Measurements from ENCODE around the gene LIPC. TPM values are rescaled to one million over a fixed set of nuclear protein-coding genes. Genes with fewer than 3 reads are reported as not detected.

LIPC gene
- total and polyA plus RNA-seq, 10 of the 15 experiments (the other 5 are each of a cell fraction or from before 2014, with no cell fraction given), result 0.06 to 0.31 (median 0.16) TPM; not detected in 1

GRCh38 chr15:58517252-58517681 is 85.5 kb downstream of the LIPC start:
- CTCF ChIA-PET, result interaction anchor here (0.7 to 1.9 kb wide), 8 partner anchors 12 to 247 kb away, joined by 3 to 8 read pairs (median 4); no protein-coding TSS in a partner anchor
- no peaks in the 10 kb centered on the region for H4K20me1 ChIP-seq (ENCODE audit: control insufficient read depth, insufficient read depth)
- no peaks in the 10 kb centered on the region for H3K27me3 ChIP-seq (replicated peaks in 1 of 2; ENCODE audit: control insufficient read depth in 2 of 2, insufficient read depth in 2 of 2, low read length in 1 of 2)
- no TSS peak for BruUV-seq (replicated peaks)
- H3K9ac ChIP-seq (ENCODE audit: control insufficient read depth, insufficient read depth, low read length), result peak overlapping the region; percentile 47
- H3K27ac ChIP-seq (ENCODE audit: control insufficient read depth, insufficient read depth), result peak overlapping the region; percentile 95
- RAD21 ChIA-PET (ENCODE audit: unreplicated experiment), result interaction anchor here (0.7 to 1.5 kb wide), 14 partner anchors 12 to 289 kb away, joined by 3 to 6 read pairs (median 4); partner anchors contain the start of gene MINDY2
- H3K4me1 ChIP-seq (ENCODE audit: control insufficient read depth, insufficient read depth, low read length), result peaks cover 59% of the 10 kb centered on the region
- ATAC-seq (peak; percentile 58), DNase-seq (ENCODE audit: low read depth, low spot score) (peak; percentile 32), FAIRE-seq (no peak)
- SMC1A ChIA-PET (ENCODE audit: uncharacterized antibody, unreplicated experiment), result interaction anchor here (0.7 to 3.4 kb wide), 16 partner anchors 10 to 289 kb away, joined by 3 to 20 read pairs (median 4); no protein-coding TSS in a partner anchor
- no peaks in the 10 kb centered on the region for H3K36me3 ChIP-seq (ENCODE audit: control insufficient read depth in 2 of 2, insufficient read depth in 2 of 2, low read length in 1 of 2)
- WGBS (ENCODE audit: insufficient coverage, insufficient replicate concordance, low lambda C conversion rate, missing lambda C conversion rate), result 74% methylated on average over 3 of the region's 3 CpGs
- peak overlapping the region; percentile 88 for H2AFZ ChIP-seq (ENCODE audit: control insufficient read depth, low read depth, low read length)
- POLR2A ChIA-PET, result interaction anchor here (1.0 to 1.2 kb wide), 3 partner anchors 40 to 185 kb away, joined by 3 to 5 read pairs (median 3); no protein-coding TSS in a partner anchor
- no peak overlapping the region for H3K4me3 ChIP-seq
- H3K9me3 ChIP-seq (replicated peaks; ENCODE audit: control insufficient read depth, insufficient read depth, low read length), result no peaks in the 10 kb centered on the region; the same call in none of the 3 replicates
- H3K4me2 ChIP-seq (ENCODE audit: control insufficient read depth, insufficient read depth), result peak overlapping the region; percentile 88
- in situ Hi-C loops (cut with MboI), result no loop called here
- no peaks in the 10 kb centered on the region for H3K79me2 ChIP-seq (ENCODE audit: control insufficient read depth, insufficient read depth, low read length)
- TF ChIP-seq IKZF2 (IDR thresholded peaks at IDR 0.05) (no peak), RUNX3 (IDR thresholded peaks at IDR 0.05; ENCODE audit: low read length) (peak; percentile 43; the same call in 1 of the 2 replicates), NR2C2 (IDR thresholded peaks at IDR 0.05; ENCODE audit: borderline replicate concordance, control insufficient read depth, insufficient read length, low read depth) (no peak)
- TF ChIP-seq, protein P1, sequence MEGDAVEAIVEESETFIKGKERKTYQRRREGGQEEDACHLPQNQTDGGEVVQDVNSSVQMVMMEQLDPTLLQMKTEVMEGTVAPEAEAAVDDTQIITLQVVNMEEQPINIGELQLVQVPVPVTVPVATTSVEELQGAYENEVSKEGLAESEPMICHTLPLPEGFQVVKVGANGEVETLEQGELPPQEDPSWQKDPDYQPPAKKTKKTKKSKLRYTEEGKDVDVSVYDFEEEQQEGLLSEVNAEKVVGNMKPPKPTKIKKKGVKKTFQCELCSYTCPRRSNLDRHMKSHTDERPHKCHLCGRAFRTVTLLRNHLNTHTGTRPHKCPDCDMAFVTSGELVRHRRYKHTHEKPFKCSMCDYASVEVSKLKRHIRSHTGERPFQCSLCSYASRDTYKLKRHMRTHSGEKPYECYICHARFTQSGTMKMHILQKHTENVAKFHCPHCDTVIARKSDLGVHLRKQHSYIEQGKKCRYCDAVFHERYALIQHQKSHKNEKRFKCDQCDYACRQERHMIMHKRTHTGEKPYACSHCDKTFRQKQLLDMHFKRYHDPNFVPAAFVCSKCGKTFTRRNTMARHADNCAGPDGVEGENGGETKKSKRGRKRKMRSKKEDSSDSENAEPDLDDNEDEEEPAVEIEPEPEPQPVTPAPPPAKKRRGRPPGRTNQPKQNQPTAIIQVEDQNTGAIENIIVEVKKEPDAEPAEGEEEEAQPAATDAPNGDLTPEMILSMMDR (IDR thresholded peaks at IDR 0.05 in 2 of 3, conservative IDR thresholded peaks at IDR 0.05 in 1 of 3; ENCODE audit: control insufficient read depth in 2 of 3, extremely low read depth in 1 of 3, insufficient read depth in 1 of 3, low read depth in 3 of 3, low read length in 3 of 3), result peak in 2 of 3 experiments; percentile 26 to 30; a peak in 2 of 6 replicates
- intact Hi-C loops (cut with micrococcal nuclease; ENCODE audit: unreplicated experiment), result loop anchor here (1.0 to 5.0 kb wide), 2 partner anchors 45 to 60 kb away; no protein-coding TSS in a partner anchor

Measured in GM12878 (cell line).